Fibroblast of mammary gland (primary cell): Measurements from ENCODE around the gene TM9SF4.

Experiments used
- DNase-seq: peaks from one replicate; pipeline ENCODE4 v3.0.0-alpha.2; 2010; ENCODE audit warnings: low read depth
- H3K4me3 ChIP-seq: 2 replicates; pipeline ENCODE4 v1.5.1; 2011; ENCODE audit warnings: low read depth, mild to moderate bottlenecking, low read length, moderate library complexity; ENCODE audit not compliant: control insufficient read depth
- CTCF ChIP-seq: conservative IDR thresholded peaks from 2 replicates; pipeline ENCODE4 v1.5.1; 2011; ENCODE audit warnings: low read depth, low read length, inconsistent platforms; ENCODE audit not compliant: control insufficient read depth, insufficient read depth

The TM9SF4 gene

DNA sequence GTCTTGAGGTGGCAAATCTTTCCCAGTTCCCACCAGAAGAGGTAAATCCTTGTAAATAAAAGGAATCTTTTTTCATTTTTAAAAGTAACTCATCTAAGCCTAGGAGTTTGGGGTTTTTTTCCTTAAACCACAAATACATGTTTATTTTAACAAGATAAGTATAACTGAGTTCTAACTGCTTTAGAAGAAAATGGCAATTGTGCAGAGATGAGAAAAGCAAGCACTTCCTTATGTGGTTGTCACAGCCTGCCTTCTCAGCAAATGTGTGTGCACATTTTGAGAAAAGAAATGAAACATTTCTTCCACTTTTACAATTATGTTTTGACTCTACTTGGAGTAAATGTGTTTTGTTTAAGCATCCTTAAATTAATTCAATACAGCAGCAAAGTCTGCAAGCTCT, 39.8 kb upstream of the TM9SF4 start:
- no peak for DNase-seq
- no peak overlapping the region for H3K4me3 ChIP-seq
- no peak for TF ChIP-seq CTCF

GRCh38 chr20:32070282-32070681, 39.2 kb upstream of the TM9SF4 start:
- H3K4me3 ChIP-seq: no peak overlapping the region
- no peak for TF ChIP-seq CTCF
- no peak for DNase-seq

DNA sequence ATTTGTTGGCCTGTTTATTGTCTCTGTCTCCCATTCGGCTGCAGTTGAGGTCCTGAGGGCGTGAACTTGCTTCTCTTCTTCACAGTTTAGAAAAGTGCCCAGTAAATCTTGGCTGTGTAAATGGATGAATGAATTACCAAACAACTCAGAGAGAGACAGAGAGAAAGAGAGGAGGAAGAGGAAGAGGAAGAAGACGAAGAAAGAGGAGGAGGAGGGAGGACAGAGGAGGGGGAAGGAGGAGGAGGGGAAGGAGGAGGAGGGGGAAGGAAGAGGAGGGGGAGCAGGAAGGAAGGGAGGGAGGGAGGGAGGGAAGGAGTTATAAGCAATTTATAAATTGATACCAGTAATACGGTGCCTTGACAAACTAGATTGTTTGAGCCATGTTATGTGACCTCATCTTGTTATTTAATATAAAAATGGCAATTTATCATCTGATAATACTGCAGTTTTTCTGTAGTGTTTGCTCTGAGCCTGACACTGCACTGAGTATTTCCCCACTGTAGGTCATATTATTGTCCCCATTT, 38.8 kb upstream of the TM9SF4 start:
- no peak overlapping the region for H3K4me3 ChIP-seq
- no peak for TF ChIP-seq CTCF
- no peak for DNase-seq

- H3K4me3 ChIP-seq: no peak overlapping the region
- no peak for TF ChIP-seq CTCF
Measured at GRCh38 chr20:32071395-32072167, 37.9 kb upstream of the TM9SF4 start.

DNA sequence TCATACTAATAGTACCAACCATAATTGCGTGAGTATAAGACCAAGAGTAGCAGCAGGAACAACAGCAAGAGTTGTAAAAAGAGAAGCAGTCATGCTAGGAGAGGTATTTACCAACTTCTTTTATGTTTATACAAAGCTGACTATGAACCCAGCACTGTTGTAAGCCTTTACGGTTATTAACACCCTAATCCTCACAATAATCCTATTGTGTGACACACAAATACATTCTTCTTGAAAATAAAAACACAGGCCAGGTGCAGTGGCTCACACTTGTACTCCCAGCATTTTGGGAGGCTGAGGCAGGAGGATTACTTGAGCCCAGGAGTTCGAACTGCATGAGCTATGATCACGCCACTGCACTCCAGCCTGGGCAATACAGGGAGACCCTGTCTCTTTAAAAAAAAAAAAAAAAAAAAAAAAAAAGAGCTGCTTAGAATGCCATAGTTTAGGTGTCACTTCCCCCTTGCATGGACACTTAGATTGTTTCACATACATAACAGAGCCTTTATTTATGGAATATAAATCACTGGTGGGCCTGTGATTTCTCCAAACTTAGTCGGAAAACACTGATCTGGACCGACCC, 37.3 kb upstream of the TM9SF4 start:
- no peak for DNase-seq
- H3K4me3 ChIP-seq: no peak overlapping the region
- TF ChIP-seq CTCF: no peak

More at GRCh38 chr20:32071395-32072167, 37.9 kb upstream of the TM9SF4 start:
- no peak for DNase-seq

DNA sequence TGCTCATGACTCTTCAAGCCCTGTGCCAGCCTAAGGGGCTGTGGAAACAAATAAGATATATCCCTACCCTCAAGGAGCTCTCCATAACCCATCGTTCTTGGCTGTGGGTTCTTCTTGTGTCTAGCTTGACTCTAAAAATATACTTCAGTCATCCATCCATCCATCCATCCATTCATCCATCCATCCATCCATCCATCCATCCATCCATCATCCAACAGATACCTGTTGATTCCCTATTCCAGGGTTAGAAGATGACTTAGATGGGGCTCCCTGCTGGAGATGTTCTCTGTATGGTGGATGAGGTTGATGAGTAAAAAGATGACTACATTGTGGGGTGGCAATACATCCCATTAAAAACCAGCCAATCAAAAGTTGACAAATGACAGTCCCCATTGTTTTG, 34.0 kb upstream of the TM9SF4 start:
- no peak for TF ChIP-seq CTCF
- H3K4me3 ChIP-seq: no peak overlapping the region
- no peak for DNase-seq
